IMR-90 (cell line): ENCODE measurements around the gene EYS. TPM values are rescaled to one million over a fixed set of nuclear protein-coding genes. Genes with fewer than 3 reads are reported as not detected.

Experiments
- ATAC-seq: fragments of 200-7000 bp; cut with Tn5 transposase; 2 replicates; pipeline ENCODE4 v1.9.1; 2020; ENCODE audit warnings: low read depth, mild to moderate bottlenecking, moderate library complexity
- BruUV-seq: library from RNA; stranded (reverse); fragments of 400-500 nt; replicated peaks from 2 replicates; lab custom pipeline; 2021; lab: Mats Ljungman, UMichigan
- CTCF ChIA-PET: fragments of 300-600 bp; formaldehyde crosslinking; extraction: SDS; loops from one replicate; lab custom pipeline; 2021; ENCODE audit warnings: antibody characterized with exemption; lab: Yijun Ruan, JAX
- POLR2A ChIA-PET: fragments of 300-600 bp; sonication (Branson Sonifier 250); formaldehyde crosslinking; loops from one replicate; lab custom pipeline; 2022; ENCODE audit warnings: antibody characterized with exemption; ENCODE audit not compliant: unreplicated experiment; lab: Charles Lee
- DNase-seq: peaks from one replicate; pipeline ENCODE4 v3.0.0; 2013
- H2AFZ ChIP-seq: replicated peaks from 2 replicates; pipeline ENCODE3; 2013; ENCODE audit warnings: low read length, mild to moderate bottlenecking; ENCODE audit not compliant: poor library complexity
- H2AK5ac ChIP-seq: 2 replicates; pipeline ENCODE4 v1.6.1; 2013; ENCODE audit warnings: low read depth, low read length, inconsistent platforms
- H2AK9ac ChIP-seq: replicated peaks from 2 replicates; pipeline ENCODE3; 2013; ENCODE audit warnings: mild to moderate bottlenecking, low read depth, low read length, moderate library complexity; ENCODE audit not compliant: poor library complexity
- H2BK120ac ChIP-seq: 2 replicates; pipeline ENCODE4 v1.6.1; 2013; ENCODE audit warnings: low read depth, low read length, inconsistent platforms
- H2BK15ac ChIP-seq: 3 replicates; pipeline ENCODE4 v1.6.1; 2013; ENCODE audit warnings: low read depth, low read length, inconsistent platforms
- H2BK20ac ChIP-seq: 2 replicates; pipeline ENCODE4 v1.6.1; 2013; ENCODE audit warnings: low read depth, mild to moderate bottlenecking, inconsistent platforms, low read length, moderate library complexity
- H2BK5ac ChIP-seq: 2 replicates; pipeline ENCODE4 v1.6.1; 2013; ENCODE audit warnings: mild to moderate bottlenecking, low read depth, low read length, inconsistent platforms; ENCODE audit not compliant: poor library complexity, severe bottlenecking
- H3K14ac ChIP-seq: replicated peaks from 2 replicates; pipeline ENCODE4 v1.6.1; 2013; ENCODE audit warnings: low read depth, low read length, inconsistent platforms
- H3K18ac ChIP-seq: 2 replicates; pipeline ENCODE4 v1.6.1; 2013; ENCODE audit warnings: low read depth, low read length, control low read depth
- H3K23ac ChIP-seq: 2 replicates; pipeline ENCODE4 v1.6.1; 2013; ENCODE audit warnings: low read depth, low read length, inconsistent platforms
- H3K27ac ChIP-seq: 2 replicates; pipeline ENCODE4 v1.5.1; 2013; ENCODE audit warnings: mild to moderate bottlenecking, control low read depth, low read length; ENCODE audit not compliant: insufficient read depth
- H3K27me3 ChIP-seq: 2 replicates; pipeline ENCODE4 v1.6.1; 2013; ENCODE audit warnings: low read length; ENCODE audit not compliant: control insufficient read depth, insufficient read depth
- H3K36me3 ChIP-seq: 2 replicates; pipeline ENCODE4 v1.6.1; 2013; ENCODE audit warnings: low read length, mixed read lengths; ENCODE audit not compliant: control insufficient read depth, insufficient read depth
- H3K4ac ChIP-seq: 2 replicates; pipeline ENCODE4 v1.6.1; 2013; ENCODE audit warnings: low read depth, low read length, inconsistent platforms
- H3K4me1 ChIP-seq: 2 replicates; pipeline ENCODE4 v1.6.1; 2013; ENCODE audit warnings: low read length, mixed read lengths; ENCODE audit not compliant: control insufficient read depth, insufficient read depth
- H3K4me2 ChIP-seq: 2 replicates; pipeline ENCODE4 v1.6.1; 2013; ENCODE audit warnings: low read depth, mild to moderate bottlenecking, control low read depth, low read length, moderate library complexity
- H3K4me3 ChIP-seq: 2 replicates; pipeline ENCODE4 v1.5.1; 2013; ENCODE audit warnings: low read depth, mild to moderate bottlenecking, control low read depth, low read length, moderate library complexity; ENCODE audit not compliant: insufficient read depth
- H3K56ac ChIP-seq: 2 replicates; pipeline ENCODE4 v1.6.1; 2013; ENCODE audit warnings: low read length, inconsistent platforms; ENCODE audit not compliant: insufficient read depth; ENCODE audit errors: extremely low read depth
- H3K79me1 ChIP-seq, 2 experiments: 2 replicates each; pipeline ENCODE4 v1.6.1; 2013; ENCODE audit warnings: low read length in 2 of 2, inconsistent platforms in 1 of 2, low read depth in 1 of 2
- H3K9ac ChIP-seq: 2 replicates; pipeline ENCODE4 v1.6.1; 2013; ENCODE audit warnings: low read depth, low read length, control low read depth
- H3K9me1 ChIP-seq: 2 replicates; pipeline ENCODE4 v1.6.1; 2013; ENCODE audit warnings: low read length, inconsistent platforms; ENCODE audit not compliant: insufficient read depth
- H3K9me3 ChIP-seq: 2 replicates; pipeline ENCODE4 v1.6.1; 2013; ENCODE audit warnings: low read length; ENCODE audit not compliant: control insufficient read depth, insufficient read depth
- H4K20me1 ChIP-seq: 2 replicates; pipeline ENCODE4 v1.6.1; 2013; ENCODE audit warnings: low read length, inconsistent platforms; ENCODE audit not compliant: insufficient read depth
- H4K5ac ChIP-seq: 2 replicates; pipeline ENCODE4 v1.6.1; 2013; ENCODE audit warnings: mild to moderate bottlenecking, low read depth, low read length, control low read depth
- H4K8ac ChIP-seq, 2 experiments: 2 replicates each; pipeline ENCODE4 v1.6.1; 2013; ENCODE audit warnings: low read depth in 2 of 2, low read length in 2 of 2, control low read depth in 1 of 2, inconsistent platforms in 1 of 2
- H4K91ac ChIP-seq: 2 replicates; pipeline ENCODE4 v1.6.1; 2013; ENCODE audit warnings: low read depth, low read length, inconsistent platforms; ENCODE audit not compliant: insufficient read depth
- BHLHE40 ChIP-seq: fragments of 150-350 bp; IDR thresholded peaks from 2 replicates; pipeline ENCODE4 v1.6.1; 2016; ENCODE audit warnings: mild to moderate bottlenecking, low read depth, low read length
- CEBPB ChIP-seq: IDR thresholded peaks from 2 replicates; pipeline ENCODE4 v1.6.1; 2012; ENCODE audit warnings: low read depth, low read length, improper control_type of control experiment
- CHD1 ChIP-seq: IDR thresholded peaks from 2 replicates; pipeline ENCODE4 v1.6.1; 2012; ENCODE audit warnings: low read depth, low read length, improper control_type of control experiment
- FOS ChIP-seq: fragments of 150-350 bp; IDR thresholded peaks from 2 replicates; pipeline ENCODE4 v1.6.1; 2016; ENCODE audit warnings: low read depth, low read length
- MAFK ChIP-seq: IDR thresholded peaks from 2 replicates; pipeline ENCODE4 v1.6.1; 2012; ENCODE audit warnings: low read depth, low read length, improper control_type of control experiment
- MAZ ChIP-seq: IDR thresholded peaks from 2 replicates; pipeline ENCODE4 v1.6.1; 2012; ENCODE audit warnings: low read depth, mild to moderate bottlenecking, low read length, improper control_type of control experiment, moderate library complexity, borderline replicate concordance
- MXI1 ChIP-seq: IDR thresholded peaks from 2 replicates; pipeline ENCODE4 v1.6.1; 2012; ENCODE audit warnings: low read depth, mild to moderate bottlenecking, low read length, moderate library complexity, borderline replicate concordance
- NFE2L2 ChIP-seq: fragments of 150-350 bp; IDR thresholded peaks from 2 replicates; pipeline ENCODE4 v1.6.1; 2016; ENCODE audit warnings: low read depth, mild to moderate bottlenecking, low read length
- POLR2A ChIP-seq: IDR thresholded peaks from 2 replicates; pipeline ENCODE4 v1.6.1; 2012; ENCODE audit warnings: mild to moderate bottlenecking, low read depth, low read length
- RAD21 ChIP-seq: IDR thresholded peaks from 2 replicates; pipeline ENCODE4 v1.6.1; 2012; ENCODE audit warnings: low read length, improper control_type of control experiment
- RCOR1 ChIP-seq: IDR thresholded peaks from 2 replicates; pipeline ENCODE4 v1.6.1; 2012; ENCODE audit warnings: mild to moderate bottlenecking, low read length, improper control_type of control experiment; ENCODE audit not compliant: insufficient replicate concordance
- RFX5 ChIP-seq: IDR thresholded peaks from 2 replicates; pipeline ENCODE4 v1.8.0; 2012; ENCODE audit warnings: low read depth, mild to moderate bottlenecking, low read length, moderate library complexity
- SMC3 ChIP-seq: fragments of 150-350 bp; IDR thresholded peaks from 2 replicates; pipeline ENCODE4 v1.6.1; 2016; ENCODE audit warnings: low read depth, mild to moderate bottlenecking, antibody characterized with exemption, low read length, moderate library complexity
- WGBS, 2 experiments: methylation state at CpG; one replicate each; pipeline versions ENCODE4 v1.1.5 to v1.1.7; 2013; ENCODE audit warnings: missing lambda C conversion rate in 2 of 2; ENCODE audit not compliant: insufficient read length in 1 of 2; ENCODE audit errors: extremely low coverage in 2 of 2; 5-methylcytosine and 5-hydroxymethylcytosine counted together
- dilution Hi-C: fragments of 300-500 bp; cut with HindIII; formaldehyde crosslinking; loops from one replicate; pipeline ENCODE4 v1.14.3; 2018; ENCODE audit warnings: low sequenced_read_pairs; ENCODE audit not compliant: unreplicated experiment
- in situ Hi-C: fragments of 300-500 bp; cut with MboI; formaldehyde crosslinking; loops from 3 replicates; pipeline ENCODE4 v1.14.3; 2019; ENCODE audit warnings: low sequenced_read_pairs, inconsistent platforms, mixed read lengths
- intact Hi-C: fragments of 100-400 bp; cut with micrococcal nuclease; formaldehyde crosslinking; loops from 2 replicates; pipeline ENCODE4 v1.10.0; 2022
- polyA plus RNA-seq, 3 experiments: library from polyadenylated mRNA; depleted of rRNA; stranded (reverse); fragments of >200 nt; gene quantifications; 2 replicates each; pipeline ENCODE4 v1.2.3, GENCODE V29; 2012; ENCODE audit warnings: low replicate concordance in 1 of 3
- total RNA-seq: library from RNA; depleted of rRNA; stranded (reverse); fragments of >200 nt; gene quantifications from 2 replicates; pipeline ENCODE4 v1.2.3, GENCODE V29; 2012
- TF ChIP-seq, protein P1 (sequence below): fragments of 150-350 bp; IDR thresholded peaks from 2 replicates; pipeline ENCODE4 v1.6.1; 2017; ENCODE audit warnings: mild to moderate bottlenecking, antibody characterized with exemption, low read length, low read depth
- TF ChIP-seq, protein P2 (sequence below): conservative IDR thresholded peaks from 2 replicates; pipeline ENCODE4 v1.5.1; 2012; ENCODE audit warnings: mild to moderate bottlenecking, low read depth, low read length, improper control_type of control experiment
- TF ChIP-seq, protein P3 (sequence below): fragments of 150-350 bp; IDR thresholded peaks from 2 replicates; pipeline ENCODE4 v1.6.1; 2016; ENCODE audit warnings: low read depth, mild to moderate bottlenecking, low read length, moderate library complexity, borderline replicate concordance

Gene EYS
- total and polyA plus RNA-seq, 2 of the 4 experiments (the other 2 are of a cell fraction): under 0.01 TPM; not detected in 1

DNA sequence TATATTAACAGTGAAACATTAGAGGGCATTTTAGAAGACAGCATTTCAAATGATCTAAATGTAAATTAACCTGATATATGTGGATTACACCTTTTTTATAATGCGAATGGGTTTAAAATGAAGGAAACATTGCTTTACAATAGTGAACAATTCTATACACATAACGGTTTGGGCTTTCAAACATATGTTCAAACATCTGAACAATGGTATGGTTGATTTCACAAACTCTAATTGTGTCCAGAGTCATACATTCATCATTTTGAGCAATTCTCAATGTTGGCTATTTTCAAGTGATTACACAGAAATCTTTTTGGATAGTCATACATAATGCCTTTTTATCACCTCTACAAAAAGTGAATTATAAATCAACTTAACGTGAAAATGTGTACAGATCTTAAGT lies 1493.3 kb downstream of the EYS start:
- Histone ChIP-seq H3K18ac (no peak overlapping the region), H3K36me3 (no peaks in the 10 kb centered on the region), H3K56ac (no peak overlapping the region), H2AK5ac (no peak overlapping the region), H3K27me3 (no peaks in the 10 kb centered on the region), H3K9ac (no peak overlapping the region), H4K5ac (no peak overlapping the region), H3K79me1 (no peaks in the 10 kb centered on the region), H3K27ac (no peak overlapping the region), H2BK20ac (no peak overlapping the region), H2BK5ac (no peak overlapping the region), H3K9me1 (peaks cover 4% of the 10 kb centered on the region; the same call in 1 of the 2 replicates), H3K23ac (no peak overlapping the region), H2AFZ (no peak overlapping the region), H4K20me1 (no peaks in the 10 kb centered on the region), H4K91ac (no peak overlapping the region), H3K9me3 (no peaks in the 10 kb centered on the region), H2AK9ac (no peak overlapping the region), H2BK120ac (no peak overlapping the region), H3K14ac (no peak overlapping the region), H3K4me2 (no peak overlapping the region), H3K4ac (no peak overlapping the region), H3K4me3 (no peak overlapping the region), H4K8ac (no peak overlapping the region), H3K4me1 (peaks cover 6% of the 10 kb centered on the region), H2BK15ac (no peak overlapping the region)
- CTCF ChIA-PET: no interaction called here
- in situ Hi-C loops: no loop called here
- intact Hi-C loops: no loop called here
- no peak for TF ChIP-seq BHLHE40
- TF ChIP-seq SMC3: no peak
- TF ChIP-seq, protein P1, sequence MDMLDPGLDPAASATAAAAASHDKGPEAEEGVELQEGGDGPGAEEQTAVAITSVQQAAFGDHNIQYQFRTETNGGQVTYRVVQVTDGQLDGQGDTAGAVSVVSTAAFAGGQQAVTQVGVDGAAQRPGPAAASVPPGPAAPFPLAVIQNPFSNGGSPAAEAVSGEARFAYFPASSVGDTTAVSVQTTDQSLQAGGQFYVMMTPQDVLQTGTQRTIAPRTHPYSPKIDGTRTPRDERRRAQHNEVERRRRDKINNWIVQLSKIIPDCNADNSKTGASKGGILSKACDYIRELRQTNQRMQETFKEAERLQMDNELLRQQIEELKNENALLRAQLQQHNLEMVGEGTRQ: no peak
- TF ChIP-seq NFE2L2: no peak
- no peak for TF ChIP-seq MAZ
- TF ChIP-seq CEBPB: no peak
- TF ChIP-seq RAD21: no peak
- no peak for TF ChIP-seq POLR2A
- TF ChIP-seq, protein P2, sequence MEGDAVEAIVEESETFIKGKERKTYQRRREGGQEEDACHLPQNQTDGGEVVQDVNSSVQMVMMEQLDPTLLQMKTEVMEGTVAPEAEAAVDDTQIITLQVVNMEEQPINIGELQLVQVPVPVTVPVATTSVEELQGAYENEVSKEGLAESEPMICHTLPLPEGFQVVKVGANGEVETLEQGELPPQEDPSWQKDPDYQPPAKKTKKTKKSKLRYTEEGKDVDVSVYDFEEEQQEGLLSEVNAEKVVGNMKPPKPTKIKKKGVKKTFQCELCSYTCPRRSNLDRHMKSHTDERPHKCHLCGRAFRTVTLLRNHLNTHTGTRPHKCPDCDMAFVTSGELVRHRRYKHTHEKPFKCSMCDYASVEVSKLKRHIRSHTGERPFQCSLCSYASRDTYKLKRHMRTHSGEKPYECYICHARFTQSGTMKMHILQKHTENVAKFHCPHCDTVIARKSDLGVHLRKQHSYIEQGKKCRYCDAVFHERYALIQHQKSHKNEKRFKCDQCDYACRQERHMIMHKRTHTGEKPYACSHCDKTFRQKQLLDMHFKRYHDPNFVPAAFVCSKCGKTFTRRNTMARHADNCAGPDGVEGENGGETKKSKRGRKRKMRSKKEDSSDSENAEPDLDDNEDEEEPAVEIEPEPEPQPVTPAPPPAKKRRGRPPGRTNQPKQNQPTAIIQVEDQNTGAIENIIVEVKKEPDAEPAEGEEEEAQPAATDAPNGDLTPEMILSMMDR: no peak
- no peak for TF ChIP-seq CHD1
- TF ChIP-seq MAFK: no peak
- TF ChIP-seq MXI1: no peak
- TF ChIP-seq RCOR1: no peak
- TF ChIP-seq, protein P3, sequence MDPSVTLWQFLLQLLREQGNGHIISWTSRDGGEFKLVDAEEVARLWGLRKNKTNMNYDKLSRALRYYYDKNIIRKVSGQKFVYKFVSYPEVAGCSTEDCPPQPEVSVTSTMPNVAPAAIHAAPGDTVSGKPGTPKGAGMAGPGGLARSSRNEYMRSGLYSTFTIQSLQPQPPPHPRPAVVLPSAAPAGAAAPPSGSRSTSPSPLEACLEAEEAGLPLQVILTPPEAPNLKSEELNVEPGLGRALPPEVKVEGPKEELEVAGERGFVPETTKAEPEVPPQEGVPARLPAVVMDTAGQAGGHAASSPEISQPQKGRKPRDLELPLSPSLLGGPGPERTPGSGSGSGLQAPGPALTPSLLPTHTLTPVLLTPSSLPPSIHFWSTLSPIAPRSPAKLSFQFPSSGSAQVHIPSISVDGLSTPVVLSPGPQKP: no peak
- no peak for TF ChIP-seq RFX5
- TF ChIP-seq FOS: no peak
- WGBS, 2 experiments: no CpG with 5 or more reads among the region's 3 CpGs
- ATAC-seq (no peak), DNase-seq (no peak)
- dilution Hi-C loops: no loop called here
- POLR2A ChIA-PET: no interaction called here
- BruUV-seq: no TSS peak
